ENCODE results near the gene THSD4. TPM values are rescaled to one million over a fixed set of nuclear protein-coding genes. Genes with fewer than 3 reads are reported as not detected.

The THSD4 gene
- total RNA-seq, 2 donors from 2014 or later = 71.2 to 150 TPM

DNA sequence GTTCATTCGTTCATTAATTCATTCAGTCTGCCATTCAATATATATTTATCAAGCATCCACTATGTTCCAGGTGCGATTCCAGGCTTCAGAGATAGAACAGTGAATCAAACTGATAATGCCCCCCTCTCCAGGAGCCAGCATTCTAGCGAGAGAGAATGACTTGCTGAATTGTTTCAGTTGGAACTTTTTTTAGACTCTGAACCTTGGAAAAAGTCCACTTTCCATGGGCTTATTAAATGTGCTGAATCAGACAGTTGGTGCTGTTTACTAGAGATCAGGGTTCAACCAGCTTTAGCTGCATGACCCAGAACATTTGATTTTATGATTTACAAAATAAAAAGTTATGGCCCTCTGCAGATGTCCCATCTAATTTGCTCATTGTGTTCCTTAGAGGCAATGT, 213.2 kb downstream of the THSD4 start:
- H3K27ac ChIP-seq = peak overlapping the region; percentile 91 to 95
- H3K36me3 ChIP-seq = no peaks in the 10 kb centered on the region
- H3K4me3 ChIP-seq = no peak overlapping the region
- peaks cover 18 to 75% of the 10 kb centered on the region in 2 donors for H3K4me1 ChIP-seq (ENCODE audit: control insufficient read depth in 1 of 2, low read depth in 2 of 2)
- ATAC-seq (ENCODE audit: insufficient number of reproducible peaks, low FRiP score, low read depth) = no peak
- no peaks in the 10 kb centered on the region for H3K27me3 ChIP-seq (replicated peaks; ENCODE audit: insufficient read depth)
- no peaks in the 10 kb centered on the region for H3K9me3 ChIP-seq
- TF ChIP-seq, protein P1, sequence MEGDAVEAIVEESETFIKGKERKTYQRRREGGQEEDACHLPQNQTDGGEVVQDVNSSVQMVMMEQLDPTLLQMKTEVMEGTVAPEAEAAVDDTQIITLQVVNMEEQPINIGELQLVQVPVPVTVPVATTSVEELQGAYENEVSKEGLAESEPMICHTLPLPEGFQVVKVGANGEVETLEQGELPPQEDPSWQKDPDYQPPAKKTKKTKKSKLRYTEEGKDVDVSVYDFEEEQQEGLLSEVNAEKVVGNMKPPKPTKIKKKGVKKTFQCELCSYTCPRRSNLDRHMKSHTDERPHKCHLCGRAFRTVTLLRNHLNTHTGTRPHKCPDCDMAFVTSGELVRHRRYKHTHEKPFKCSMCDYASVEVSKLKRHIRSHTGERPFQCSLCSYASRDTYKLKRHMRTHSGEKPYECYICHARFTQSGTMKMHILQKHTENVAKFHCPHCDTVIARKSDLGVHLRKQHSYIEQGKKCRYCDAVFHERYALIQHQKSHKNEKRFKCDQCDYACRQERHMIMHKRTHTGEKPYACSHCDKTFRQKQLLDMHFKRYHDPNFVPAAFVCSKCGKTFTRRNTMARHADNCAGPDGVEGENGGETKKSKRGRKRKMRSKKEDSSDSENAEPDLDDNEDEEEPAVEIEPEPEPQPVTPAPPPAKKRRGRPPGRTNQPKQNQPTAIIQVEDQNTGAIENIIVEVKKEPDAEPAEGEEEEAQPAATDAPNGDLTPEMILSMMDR (IDR thresholded peaks at IDR 0.05) = no peak
- no peak for DNase-seq (ENCODE audit: low spot score)

GRCh38 chr15:71329041-71329440, 213.8 kb downstream of the THSD4 start:
- peak overlapping the region; percentile 91 to 95 for H3K27ac ChIP-seq
- DNase-seq (ENCODE audit: low spot score) (peak; percentile 23), ATAC-seq (ENCODE audit: insufficient number of reproducible peaks, low FRiP score, low read depth) (peak; percentile 62)
- H3K4me3 ChIP-seq = no peak overlapping the region
- no peaks in the 10 kb centered on the region for H3K9me3 ChIP-seq
- TF ChIP-seq, protein P1 (IDR thresholded peaks at IDR 0.05) = no peak
- H3K27me3 ChIP-seq (replicated peaks; ENCODE audit: insufficient read depth) = no peaks in the 10 kb centered on the region
- H3K36me3 ChIP-seq = no peaks in the 10 kb centered on the region
- H3K4me1 ChIP-seq (ENCODE audit: control insufficient read depth in 1 of 2, low read depth in 2 of 2) = peaks cover 19 to 81% of the 10 kb centered on the region in 2 donors

- DNase-seq (ENCODE audit: low spot score) (peak; percentile 15), ATAC-seq (ENCODE audit: insufficient number of reproducible peaks, low FRiP score, low read depth) (peak; percentile 56)
- Histone ChIP-seq H3K27ac (peak overlapping the region; percentile 91 to 95), H3K27me3 (replicated peaks; ENCODE audit: insufficient read depth) (no peaks in the 10 kb centered on the region), H3K36me3 (no peaks in the 10 kb centered on the region), H3K4me1 (ENCODE audit: control insufficient read depth in 1 of 2, low read depth in 2 of 2) (peaks cover 25 to 86% of the 10 kb centered on the region in 2 donors), H3K4me3 (no peak overlapping the region), H3K9me3 (no peaks in the 10 kb centered on the region)
- TF ChIP-seq, protein P1 (IDR thresholded peaks at IDR 0.05) = no peak
Measured at GRCh38 chr15:71329497-71330260, 214.4 kb downstream of the THSD4 start.

DNA sequence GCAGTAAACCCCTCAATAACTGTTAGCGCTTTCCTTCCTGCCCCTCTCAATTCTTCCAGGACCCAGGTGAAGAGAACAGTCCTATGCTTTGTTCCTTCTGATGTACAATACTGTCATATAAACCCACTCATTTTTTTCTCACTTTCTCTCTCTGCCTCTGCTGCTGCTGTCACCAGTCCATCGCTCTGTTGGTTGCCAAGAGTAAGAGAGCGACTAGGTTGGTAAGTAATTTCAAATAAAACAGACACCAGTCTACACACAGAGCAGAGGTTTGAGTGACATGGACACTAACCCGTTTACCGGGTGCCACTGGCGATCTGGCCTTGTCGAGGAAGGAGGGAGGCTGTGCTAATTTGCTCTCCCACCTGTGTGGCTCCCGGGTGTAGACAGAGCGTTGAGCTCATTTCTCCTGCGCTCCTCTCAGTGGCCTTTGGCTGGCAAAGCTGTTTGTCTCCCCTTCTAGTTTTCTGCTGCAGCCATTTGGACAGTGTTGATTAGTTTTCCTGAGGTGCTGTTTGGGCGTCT, 215.4 kb downstream of the THSD4 start:
- Histone ChIP-seq H3K27ac (peak overlapping the region; percentile 91 to 95), H3K4me1 (ENCODE audit: control insufficient read depth in 1 of 2, low read depth in 2 of 2) (peaks cover 27 to 86% of the 10 kb centered on the region in 2 donors), H3K27me3 (replicated peaks; ENCODE audit: insufficient read depth) (no peaks in the 10 kb centered on the region), H3K4me3 (no peak overlapping the region), H3K9me3 (no peaks in the 10 kb centered on the region), H3K36me3 (no peaks in the 10 kb centered on the region)
- TF ChIP-seq, protein P1 (IDR thresholded peaks at IDR 0.05) = no peak
- DNase-seq (ENCODE audit: low spot score) (no peak), ATAC-seq (ENCODE audit: insufficient number of reproducible peaks, low FRiP score, low read depth) (no peak)

GRCh38 chr15:71331173-71331572, 215.9 kb downstream of the THSD4 start:
- H3K27ac ChIP-seq = peak overlapping the region; percentile 91 to 95
- no peaks in the 10 kb centered on the region for H3K9me3 ChIP-seq
- no peak overlapping the region for H3K4me3 ChIP-seq
- peaks cover 27 to 81% of the 10 kb centered on the region in 2 donors for H3K4me1 ChIP-seq (ENCODE audit: control insufficient read depth in 1 of 2, low read depth in 2 of 2)
- DNase-seq (ENCODE audit: low spot score) (no peak), ATAC-seq (ENCODE audit: insufficient number of reproducible peaks, low FRiP score, low read depth) (no peak)
- H3K27me3 ChIP-seq (replicated peaks; ENCODE audit: insufficient read depth) = no peaks in the 10 kb centered on the region
- no peaks in the 10 kb centered on the region for H3K36me3 ChIP-seq
- TF ChIP-seq, protein P1 (IDR thresholded peaks at IDR 0.05) = no peak

Data from thoracic aorta (tissue), 2 donors.